Measurements from ENCODE around the gene C16orf46. TPM values are rescaled to one million over a fixed set of nuclear protein-coding genes. Genes with fewer than 3 reads are reported as not detected.

The C16orf46 gene
- total and polyA plus RNA-seq, 12 donors, result 0.17 to 6.0 (median 0.59) TPM; not detected in 3

GRCh38 chr16:81073560-81074330 is 3.3 kb downstream of the C16orf46 start:
- Histone ChIP-seq H3K27me3 (no peaks in the 10 kb centered on the region), H3K27ac (no peak overlapping the region)
- WGBS, 4 donors, result 66 to 76% (median 70%) methylated on average over 5 of the region's 5 CpGs

GRCh38 chr16:81071805-81072204 is 5.2 kb downstream of the C16orf46 start:
- intact Hi-C loops (cut with DNase I), result no loop called here
- Histone ChIP-seq H3K4me1 (replicated peaks in 1 of 2) (peaks cover 0 to 4% of the 10 kb centered on the region in 2 donors), H3K4me3 (no peak overlapping the region), H3K9me3 (replicated peaks in 1 of 3) (no peaks in the 10 kb centered on the region), H3K27me3 (no peaks in the 10 kb centered on the region), H3K27ac (no peak overlapping the region), H3K36me3 (replicated peaks in 1 of 2) (no peaks in the 10 kb centered on the region)
- TF ChIP-seq POLR2A (IDR thresholded peaks at IDR 0.05), result no peak
- TF ChIP-seq CTCF (IDR thresholded peaks at IDR 0.05), result no peak
- 77 to 82% (median 78%) methylated on average over 4 of the region's 4 CpGs for WGBS, 4 donors
- DNase-seq, result no peak

More at GRCh38 chr16:81073560-81074330, 3.3 kb downstream of the C16orf46 start:
- no peaks in the 10 kb centered on the region for H3K9me3 ChIP-seq (replicated peaks in 1 of 3)
- DNase-seq, result no peak
- H3K4me3 ChIP-seq, result no peak overlapping the region
- intact Hi-C loops (cut with DNase I), result no loop called here
- no peaks in the 10 kb centered on the region for H3K36me3 ChIP-seq (replicated peaks in 1 of 2)
- H3K4me1 ChIP-seq (replicated peaks in 1 of 2), result peaks cover 0 to 13% of the 10 kb centered on the region in 2 donors
- TF ChIP-seq CTCF (IDR thresholded peaks at IDR 0.05) (no peak), POLR2A (IDR thresholded peaks at IDR 0.05) (no peak)

- Histone ChIP-seq H3K27me3 (no peaks in the 10 kb centered on the region), H3K27ac (no peak overlapping the region), H3K9me3 (replicated peaks in 1 of 3) (no peaks in the 10 kb centered on the region), H3K4me1 (replicated peaks in 1 of 2) (peaks cover 0 to under 1% of the 10 kb centered on the region in 2 donors), H3K36me3 (replicated peaks in 1 of 2) (no peaks in the 10 kb centered on the region), H3K4me3 (no peak overlapping the region)
- intact Hi-C loops (cut with DNase I), result no loop called here
- TF ChIP-seq CTCF (IDR thresholded peaks at IDR 0.05) (no peak), POLR2A (IDR thresholded peaks at IDR 0.05) (no peak)
- no peak for DNase-seq
- WGBS, 4 donors, result 75 to 90% (median 78%) methylated on average over 7 to 8 of the region's 8 CpGs
Measured at GRCh38 chr16:81070979-81071378, 6.1 kb downstream of the C16orf46 start.

- TF ChIP-seq POLR2A (IDR thresholded peaks at IDR 0.05) (no peak), CTCF (IDR thresholded peaks at IDR 0.05) (no peak)
- 87 to 92% (median 92%) methylated on average over 4 of the region's 4 CpGs for WGBS, 4 donors
- no peaks in the 10 kb centered on the region for H3K9me3 ChIP-seq (replicated peaks in 1 of 3)
- H3K4me3 ChIP-seq, result no peak overlapping the region
- H3K27me3 ChIP-seq, result no peaks in the 10 kb centered on the region
- H3K36me3 ChIP-seq (replicated peaks in 1 of 2), result no peaks in the 10 kb centered on the region
- H3K27ac ChIP-seq, result no peak overlapping the region
- intact Hi-C loops (cut with DNase I), result no loop called here
- H3K4me1 ChIP-seq (replicated peaks in 1 of 2), result no peaks in the 10 kb centered on the region
- DNase-seq, result no peak
Measured at GRCh38 chr16:81069063-81069462, 8.0 kb downstream of the C16orf46 start.
